TTC549 (cell line): ENCODE measurements around the gene ALLC.

Experiments
- FAIRE-seq: peaks from 2 replicates; lab custom pipeline; 2012; peaks lifted over from hg19 to GRCh38; lab: Jason Lieb, UNC

Gene ALLC

GRCh38 chr2:3679180-3679579 lies 21.2 kb downstream of the ALLC start:
- no peak for FAIRE-seq

GRCh38 chr2:3679616-3680393 lies 21.8 kb downstream of the ALLC start:
- no peak for FAIRE-seq

GRCh38 chr2:3680548-3681345 lies 22.7 kb downstream of the ALLC start:
- no peak for FAIRE-seq

GRCh38 chr2:3681625-3682024 lies 23.6 kb downstream of the ALLC start:
- no peak for FAIRE-seq

GRCh38 chr2:3682811-3683210 lies 24.8 kb downstream of the ALLC start:
- no peak for FAIRE-seq

GRCh38 chr2:3683748-3684454 lies 25.9 kb downstream of the ALLC start:
- no peak for FAIRE-seq

GRCh38 chr2:3689998-3690748 lies 32.2 kb downstream of the ALLC start:
- no peak for FAIRE-seq

- no peak for FAIRE-seq
Observed at GRCh38 chr2:3692375-3692774, 34.4 kb downstream of the ALLC start.

GRCh38 chr2:3696545-3696944 lies 38.5 kb downstream of the ALLC start:
- FAIRE-seq = no peak

- FAIRE-seq = no peak
Observed at GRCh38 chr2:3701071-3701470, 43.1 kb downstream of the ALLC start.

- FAIRE-seq = no peak
Observed at GRCh38 chr2:3703236-3703756, 45.3 kb downstream of the ALLC start, which contains the start of gene DCDC2C. Gene DCDC2C (plus strand): TSS chr2:3703575. CDS start chr2:3703752, 177 bp downstream.

GRCh38 chr2:3703757-3704355 lies 45.9 kb downstream of the ALLC start:
- no peak for FAIRE-seq

- FAIRE-seq = no peak
Observed at GRCh38 chr2:3704692-3705091, 46.7 kb downstream of the ALLC start.

- FAIRE-seq = no peak
Observed at GRCh38 chr2:3705782-3706181, 47.8 kb downstream of the ALLC start.

GRCh38 chr2:3706892-3707291 lies 48.9 kb downstream of the ALLC start:
- FAIRE-seq = no peak

- FAIRE-seq = no peak
Observed at GRCh38 chr2:3708576-3708975, 50.6 kb downstream of the ALLC start.

- FAIRE-seq = no peak
Observed at GRCh38 chr2:3709225-3709624, 51.2 kb downstream of the ALLC start.

- no peak for FAIRE-seq
Observed at GRCh38 chr2:3712424-3712823, 54.4 kb downstream of the ALLC start.

GRCh38 chr2:3712831-3713503 lies 55.0 kb downstream of the ALLC start:
- FAIRE-seq = no peak

GRCh38 chr2:3718679-3719078 lies 60.7 kb downstream of the ALLC start:
- FAIRE-seq = no peak

GRCh38 chr2:3725002-3725401 lies 67.0 kb downstream of the ALLC start:
- no peak for FAIRE-seq
